HL-60/S4 treated with retinoic acid at 250 ng/mL for 4 days and 3 days (cell line): ENCODE data around the gene CPEB2.

ENCODE experiments used
- in situ Hi-C: fragments of 300-500 bp; cut with MboI; formaldehyde crosslinking; loops from 2 replicates; pipeline ENCODE4 v1.7.0; 2022; ENCODE audit warnings: low sequenced_read_pairs

The CPEB2 gene

GRCh38 chr4:15010038-15010585 lies 7.8 kb downstream of the CPEB2 start:
- in situ Hi-C loops, result no loop called here

GRCh38 chr4:15011166-15011565 lies 8.9 kb downstream of the CPEB2 start:
- in situ Hi-C loops, result no loop called here

- in situ Hi-C loops, result no loop called here
Observed at GRCh38 chr4:15012017-15012788, 9.9 kb downstream of the CPEB2 start.

GRCh38 chr4:15013585-15013984 lies 11.3 kb downstream of the CPEB2 start:
- in situ Hi-C loops, result no loop called here

- in situ Hi-C loops, result no loop called here
Observed at GRCh38 chr4:15015170-15015569, 12.9 kb downstream of the CPEB2 start.

- in situ Hi-C loops, result no loop called here
Observed at GRCh38 chr4:15018361-15018760, 16.1 kb downstream of the CPEB2 start.

GRCh38 chr4:15020502-15021286 lies 18.4 kb downstream of the CPEB2 start:
- in situ Hi-C loops, result no loop called here

- in situ Hi-C loops, result no loop called here
Observed at GRCh38 chr4:15021311-15021710, 19.0 kb downstream of the CPEB2 start.

GRCh38 chr4:15021946-15022345 lies 19.7 kb downstream of the CPEB2 start:
- in situ Hi-C loops, result no loop called here

GRCh38 chr4:15024386-15024785 lies 22.1 kb downstream of the CPEB2 start:
- in situ Hi-C loops, result no loop called here

GRCh38 chr4:15025693-15026092 lies 23.4 kb downstream of the CPEB2 start:
- in situ Hi-C loops, result no loop called here

GRCh38 chr4:15027921-15028435 lies 25.7 kb downstream of the CPEB2 start:
- in situ Hi-C loops, result no loop called here

GRCh38 chr4:15031197-15031596 lies 28.9 kb downstream of the CPEB2 start:
- in situ Hi-C loops, result no loop called here

- in situ Hi-C loops, result no loop called here
Observed at GRCh38 chr4:15031993-15032675, 29.9 kb downstream of the CPEB2 start.

GRCh38 chr4:15034071-15034764 lies 31.9 kb downstream of the CPEB2 start:
- in situ Hi-C loops, result no loop called here

GRCh38 chr4:15035159-15035558 lies 32.9 kb downstream of the CPEB2 start:
- in situ Hi-C loops, result no loop called here

- in situ Hi-C loops, result no loop called here
Observed at GRCh38 chr4:15037923-15038541, 35.8 kb downstream of the CPEB2 start.

- in situ Hi-C loops, result no loop called here
Observed at GRCh38 chr4:15040916-15041463, 38.7 kb downstream of the CPEB2 start.

GRCh38 chr4:15042529-15043167 lies 40.4 kb downstream of the CPEB2 start:
- in situ Hi-C loops, result no loop called here
